Smooth muscle cell of bladder (primary cell): Measurements from ENCODE around the gene GUK1. TPM values are rescaled to one million over a fixed set of nuclear protein-coding genes. Genes with fewer than 3 reads are reported as not detected.

ENCODE experiments used
- total RNA-seq: library from RNA; depleted of rRNA; stranded (reverse); fragments of >200 nt; gene quantifications from 2 replicates; pipeline ENCODE4 v1.2.3, GENCODE V29; 2014

GUK1 gene, protein sequence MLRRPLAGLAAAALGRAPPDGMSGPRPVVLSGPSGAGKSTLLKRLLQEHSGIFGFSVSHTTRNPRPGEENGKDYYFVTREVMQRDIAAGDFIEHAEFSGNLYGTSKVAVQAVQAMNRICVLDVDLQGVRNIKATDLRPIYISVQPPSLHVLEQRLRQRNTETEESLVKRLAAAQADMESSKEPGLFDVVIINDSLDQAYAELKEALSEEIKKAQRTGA
- total RNA-seq = 420 and 464 TPM in 2 replicates

DNA sequence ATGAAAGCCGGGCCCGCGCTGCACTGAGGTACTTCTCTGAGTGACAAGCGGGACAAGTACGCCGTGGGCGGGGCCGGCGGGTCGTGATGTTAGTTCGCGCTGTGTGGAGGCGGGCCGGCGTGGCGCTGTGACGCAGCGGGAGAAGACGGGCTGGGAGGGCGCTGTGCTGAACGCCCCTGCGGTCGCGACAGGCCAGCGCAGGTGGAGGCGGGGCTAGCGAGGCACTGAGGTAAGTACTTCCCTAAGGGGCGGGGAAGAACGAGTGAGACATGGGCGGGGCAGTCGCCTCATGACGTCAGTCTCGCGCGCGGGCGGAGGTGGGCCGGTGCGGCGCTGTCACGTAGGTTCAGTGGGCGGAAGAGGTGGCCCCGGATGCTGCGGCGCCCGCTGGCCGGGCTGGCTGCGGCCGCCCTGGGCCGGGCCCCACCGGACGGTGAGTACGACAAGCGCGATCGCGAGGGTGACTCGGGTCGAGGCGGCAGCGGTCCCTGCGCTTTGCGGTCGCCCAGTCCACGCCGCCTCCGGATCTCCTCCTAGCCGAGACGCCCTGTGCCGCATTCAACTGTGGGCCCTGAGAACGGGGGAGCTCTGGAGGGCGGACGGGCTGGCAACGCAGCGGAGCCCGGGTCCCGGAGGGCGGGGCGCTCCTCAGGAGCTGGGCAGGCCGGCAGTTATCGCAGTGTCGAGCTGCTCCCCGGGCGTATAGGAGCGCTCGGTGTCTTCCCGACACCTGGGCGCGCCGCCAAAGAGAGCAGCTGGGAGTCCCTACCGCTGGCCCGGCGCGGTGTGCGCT lies at the start of gene GUK1:
GUK1 (plus strand) TSS at position 349 of the 793 bp plus-strand sequence; CDS start at position 373, 24 bp downstream.

DNA sequence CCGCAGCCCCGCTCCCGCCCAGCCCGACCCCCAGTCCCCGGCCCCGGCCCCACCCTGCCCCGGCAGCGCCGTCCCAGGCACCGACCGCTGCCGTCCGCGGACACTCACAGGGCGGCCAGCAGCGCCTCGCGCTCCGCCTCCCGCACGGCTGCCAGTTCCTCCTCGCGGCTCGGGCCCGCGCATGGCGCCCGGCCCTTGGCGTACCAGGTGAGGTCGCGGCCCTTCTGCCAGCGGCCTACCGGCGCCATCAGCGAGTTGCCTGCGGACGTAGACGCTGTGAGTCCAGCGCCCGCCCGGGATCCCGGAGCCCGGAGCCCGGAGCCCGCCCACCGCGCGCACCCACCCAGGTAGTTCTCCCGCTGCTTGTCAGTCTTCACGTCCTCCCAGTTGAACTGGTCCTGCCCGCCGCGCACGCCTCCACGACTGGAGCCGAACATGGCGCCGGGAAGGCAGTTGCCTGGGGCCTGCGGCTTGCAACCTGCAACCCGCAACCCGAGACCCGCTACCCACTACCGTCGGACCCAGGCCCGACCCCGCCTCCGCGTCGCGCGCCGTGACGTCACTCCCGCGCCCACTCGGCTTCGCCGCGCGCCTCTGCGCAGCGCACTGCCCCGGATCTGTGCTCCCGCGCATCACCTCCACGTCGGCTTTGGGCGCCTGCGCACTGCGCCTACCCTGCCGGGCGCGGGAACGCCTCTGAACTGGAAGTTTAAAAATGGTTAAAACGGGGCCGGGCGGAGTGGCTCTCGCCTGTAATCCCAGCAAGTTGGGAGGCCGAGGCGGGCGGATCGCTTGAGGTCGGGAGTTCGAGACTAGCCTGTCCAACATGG lies 37.1 kb upstream of the GUK1 start, which contains the start of gene C1orf35:
C1orf35 (minus strand) TSS at position 535 of the 830 bp plus-strand sequence; CDS start at position 437, 98 bp downstream.

DNA sequence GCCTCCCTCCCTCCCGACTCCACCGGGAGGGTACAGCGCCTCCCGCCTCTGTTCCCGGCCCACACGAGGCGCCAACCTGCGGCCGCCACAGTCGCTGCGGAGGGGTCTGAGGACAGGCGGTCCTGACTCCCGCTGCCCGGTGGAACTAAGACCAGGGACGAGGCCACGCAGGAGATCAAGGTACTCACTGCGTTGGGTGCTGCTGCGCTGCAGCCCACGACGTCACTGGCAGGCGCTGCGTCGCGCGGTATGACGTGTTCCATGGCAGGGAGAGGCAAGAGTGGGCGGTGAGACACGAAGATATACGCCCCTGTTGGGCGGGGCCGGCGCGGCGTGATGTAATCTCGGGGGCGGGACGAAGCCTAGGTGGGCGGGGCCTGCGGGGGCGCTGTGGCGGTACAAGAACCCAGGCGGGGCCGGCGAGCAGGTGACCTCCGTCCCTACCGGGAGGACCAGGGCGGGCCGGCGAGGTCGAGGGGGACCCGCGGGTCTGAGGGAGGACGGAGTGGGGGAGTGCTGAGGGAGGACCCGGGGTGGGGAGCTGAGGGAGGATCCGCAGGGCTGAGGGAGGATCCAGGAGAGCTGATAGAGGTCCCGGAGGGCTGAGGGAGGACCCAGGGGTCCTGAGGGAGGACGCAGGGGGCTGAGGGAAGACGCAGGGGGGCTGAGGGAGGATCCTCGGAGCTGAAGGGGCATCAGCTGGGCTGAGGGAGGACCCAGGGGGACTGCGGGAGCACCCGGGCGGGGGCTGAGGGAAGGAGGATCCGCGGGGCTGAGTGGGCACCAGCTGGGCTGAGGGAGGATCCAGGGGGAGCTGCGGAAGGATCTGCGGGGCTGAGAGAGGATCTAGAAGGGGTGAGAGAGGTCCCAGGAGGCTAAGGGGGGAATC lies 30.8 kb upstream of the GUK1 start, which contains the start of gene MRPL55:
MRPL55 (minus strand) TSS at position 227 of the 889 bp plus-strand sequence. CDS start 1,039 bp downstream, outside the sequence.

DNA sequence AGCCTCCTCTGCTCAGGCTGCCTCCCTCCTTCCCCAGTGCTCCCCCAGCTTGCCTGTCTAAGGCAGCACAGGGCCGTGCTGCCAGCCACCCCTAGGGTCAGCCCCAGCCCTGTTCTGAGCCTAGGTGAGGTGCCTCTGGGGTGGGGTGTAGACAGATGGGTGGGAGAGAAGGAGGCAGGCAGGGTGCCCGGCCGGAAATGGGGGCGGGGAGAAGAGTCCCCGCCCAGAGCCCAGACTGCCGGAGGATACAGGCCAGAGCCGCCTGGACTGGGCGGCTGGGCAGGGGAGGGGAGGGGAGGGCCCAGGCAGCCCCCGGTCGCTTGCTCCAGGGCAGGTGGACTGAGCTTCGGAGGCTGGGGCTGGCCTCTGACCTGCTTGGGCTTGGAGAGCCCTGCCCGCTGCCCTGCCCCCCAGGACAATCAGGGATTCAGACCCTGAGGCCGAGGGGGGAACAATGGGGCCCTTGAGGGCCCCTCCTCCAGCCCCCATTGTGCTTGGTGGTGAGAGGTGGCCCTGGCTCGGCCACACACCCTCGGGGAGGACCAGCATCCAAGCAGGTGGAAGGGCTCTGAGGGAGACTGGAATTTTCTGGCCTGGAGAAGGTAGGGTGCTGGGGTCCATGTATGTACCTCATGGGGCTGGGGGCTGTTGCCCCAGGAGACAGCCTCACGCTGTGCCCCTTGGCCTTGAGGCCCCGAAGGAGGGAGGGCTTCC lies 9.5 kb downstream of the GUK1 start, which contains the start of gene GJC2:
GJC2 (plus strand) TSS at position 525 of the 714 bp plus-strand sequence. CDS start 7,829 bp downstream, outside the sequence.

DNA sequence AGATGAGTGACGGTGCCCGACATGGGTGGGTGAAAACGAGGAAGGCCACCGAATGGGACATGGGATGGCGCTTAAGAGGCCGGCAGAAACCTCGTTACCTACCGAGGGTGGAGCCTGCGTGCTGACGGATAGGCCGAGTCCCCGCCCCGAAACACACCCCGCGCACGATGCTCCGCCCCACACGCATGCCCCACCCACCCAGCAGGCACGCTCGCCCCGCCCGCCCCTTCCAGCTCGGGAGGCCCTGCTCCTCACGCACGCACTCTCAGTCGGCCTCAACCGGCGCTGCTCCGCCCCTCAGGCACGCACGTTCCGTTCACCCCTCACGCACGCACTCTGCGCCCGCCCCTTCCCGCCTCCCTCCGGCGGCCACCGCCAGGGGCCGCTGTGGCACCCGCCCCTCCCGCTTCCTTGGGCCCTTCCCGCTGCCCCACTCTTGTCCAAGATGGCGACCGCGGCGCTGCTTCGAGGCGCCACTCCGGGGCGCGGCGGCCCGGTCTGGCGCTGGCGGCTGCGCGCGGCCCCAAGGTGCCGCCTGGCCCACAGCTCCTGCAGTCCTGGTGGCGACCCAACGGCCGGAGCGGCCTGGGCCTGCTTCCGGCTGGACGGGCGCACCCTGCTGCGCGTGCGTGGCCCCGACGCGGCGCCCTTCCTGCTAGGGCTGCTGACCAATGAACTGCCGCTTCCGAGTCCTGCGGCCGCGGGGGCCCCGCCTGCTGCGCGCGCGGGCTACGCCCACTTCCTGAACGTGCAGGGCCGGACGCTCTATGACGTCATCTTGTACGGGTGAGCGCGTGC lies 25.5 kb downstream of the GUK1 start, which contains the start of gene IBA57:
IBA57 (plus strand) TSS at position 433 of the 798 bp plus-strand sequence; CDS start at position 446, 13 bp downstream.

Other genes with a start within 250 kb of the GUK1 start
- gene WNT9A, start 192.3 kb upstream of the GUK1 start, total RNA-seq = 0.37 and 0.43 TPM in 2 replicates
- gene WNT3A, start 133.3 kb upstream of the GUK1 start, total RNA-seq = not detected in 2 replicates
- gene ARF1, start 57.6 kb upstream of the GUK1 start, total RNA-seq = 197 and 272 TPM in 2 replicates
- gene C1orf35, start 37.0 kb upstream of the GUK1 start, total RNA-seq = 4.8 and 6.0 TPM in 2 replicates
- gene MRPL55, start 31.0 kb upstream of the GUK1 start, total RNA-seq = 59.3 and 64.9 TPM in 2 replicates
- 3.4 and 4.3 TPM in 2 replicates for gene GJC2, start 9.7 kb downstream of the GUK1 start, total RNA-seq
- 2.1 and 3.0 TPM in 2 replicates for gene IBA57, start 25.5 kb downstream of the GUK1 start, total RNA-seq
- gene OBSCN, start 67.8 kb downstream of the GUK1 start, total RNA-seq = 7.0 and 7.2 TPM in 2 replicates